GM23338 (cell line): ENCODE measurements around the gene MAST4. TPM values are rescaled to one million over a fixed set of nuclear protein-coding genes. Genes with fewer than 3 reads are reported as not detected.
A peak's percentile ranks its signal among the peaks of the same experiment; 100 is the strongest.

Source experiments
- ATAC-seq: fragments of 200-7000 bp; cut with Tn5 transposase; 3 replicates; pipeline ENCODE4 v1.9.1; 2020
- DNase-seq: peaks from one replicate; pipeline ENCODE4 v3.0.0-alpha.2; 2015; ENCODE audit warnings: low spot score
- H2AFZ ChIP-seq: fragments of 200-600 bp; sonication (generic); 2 replicates; pipeline ENCODE4 v1.8.0; 2016; ENCODE audit warnings: antibody characterized with exemption, mild to moderate bottlenecking, moderate library complexity
- H3F3A ChIP-seq: fragments of 200-600 bp; sonication (generic); replicated peaks from 2 replicates; pipeline ENCODE4 v1.8.0; 2017; ENCODE audit warnings: antibody characterized with exemption, mixed run types, low read depth
- H3K27ac ChIP-seq: fragments of 200-600 bp; sonication (generic); 2 replicates; pipeline ENCODE4 v1.6.1; 2016; ENCODE audit warnings: low read depth
- H3K27me3 ChIP-seq: fragments of 200-600 bp; sonication (generic); 2 replicates; pipeline ENCODE4 v1.8.0; 2016; ENCODE audit warnings: mild to moderate bottlenecking, mixed run types, moderate library complexity; ENCODE audit not compliant: insufficient read depth
- H3K36me3 ChIP-seq: fragments of 200-600 bp; sonication (generic); 2 replicates; pipeline ENCODE4 v1.8.0; 2016; ENCODE audit warnings: mild to moderate bottlenecking; ENCODE audit not compliant: insufficient read depth
- H3K4me1 ChIP-seq: fragments of 200-600 bp; sonication (generic); 2 replicates; pipeline ENCODE4 v1.8.0; 2016; ENCODE audit warnings: mild to moderate bottlenecking, moderate library complexity; ENCODE audit not compliant: insufficient read depth
- H3K4me2 ChIP-seq: fragments of 200-600 bp; sonication (generic); 2 replicates; pipeline ENCODE4 v1.7.1; 2017; ENCODE audit warnings: mixed run types
- H3K4me3 ChIP-seq: fragments of 200-600 bp; sonication (generic); 2 replicates; pipeline ENCODE4 v1.6.1; 2016; ENCODE audit warnings: mixed run types
- H3K79me2 ChIP-seq: fragments of 200-600 bp; sonication (generic); replicated peaks from 2 replicates; pipeline ENCODE4 v1.8.0; 2017; ENCODE audit warnings: mild to moderate bottlenecking; ENCODE audit not compliant: insufficient read depth
- H3K9me2 ChIP-seq: fragments of 200-600 bp; sonication (generic); 2 replicates; pipeline ENCODE4 v1.8.0; 2017; ENCODE audit not compliant: insufficient read depth
- H4K20me1 ChIP-seq: fragments of 200-600 bp; sonication (generic); replicated peaks from 2 replicates; pipeline ENCODE4 v1.8.0; 2017; ENCODE audit warnings: mild to moderate bottlenecking; ENCODE audit not compliant: insufficient read depth
- H3K27ac Mint-ChIP-seq: 2 replicates; pipeline ENCODE4 v1.8.0; 2020; ENCODE audit warnings: inconsistent platforms, mild to moderate bottlenecking, moderate library complexity, mixed read lengths
- H3K27me3 Mint-ChIP-seq: 3 replicates; pipeline ENCODE4 v1.8.0; 2022; ENCODE audit warnings: low read depth, mild to moderate bottlenecking, moderate library complexity, mixed read lengths, inconsistent platforms; ENCODE audit not compliant: insufficient read depth, poor library complexity
- H3K36me3 Mint-ChIP-seq: 3 replicates; pipeline ENCODE4 v1.8.0; 2021; ENCODE audit warnings: low read depth, mild to moderate bottlenecking, inconsistent platforms, moderate library complexity, mixed read lengths
- H3K4me1 Mint-ChIP-seq: 3 replicates; pipeline ENCODE4 v1.8.0; 2020; ENCODE audit warnings: mild to moderate bottlenecking, inconsistent platforms, mixed read lengths
- H3K4me3 Mint-ChIP-seq: 3 replicates; pipeline ENCODE4 v1.8.0; 2021; ENCODE audit warnings: moderate library complexity, mild to moderate bottlenecking, inconsistent platforms, mixed read lengths
- H3K9me3 Mint-ChIP-seq: 3 replicates; pipeline ENCODE4 v1.8.0; 2020; ENCODE audit warnings: moderate library complexity, mild to moderate bottlenecking, inconsistent platforms, mixed read lengths
- EZH2phosphoT487 ChIP-seq: fragments of 200-600 bp; sonication (generic); IDR thresholded peaks from one replicate; pipeline ENCODE4 v1.8.1; 2018; ENCODE audit warnings: antibody characterized with exemption; ENCODE audit not compliant: unreplicated experiment
- JUNB ChIP-seq: IDR thresholded peaks from one replicate; pipeline ENCODE4 v1.6.1; 2016; ENCODE audit warnings: antibody characterized with exemption; ENCODE audit not compliant: unreplicated experiment
- POLR2AphosphoS5 ChIP-seq: IDR thresholded peaks from 2 replicates; pipeline ENCODE4 v1.6.1; 2016; ENCODE audit warnings: antibody characterized with exemption, low read depth
- STAT1 ChIP-seq: IDR thresholded peaks from one replicate; pipeline ENCODE4 v1.6.1; 2016; ENCODE audit warnings: antibody characterized with exemption; ENCODE audit not compliant: unreplicated experiment
- polyA plus RNA-seq: library from polyadenylated mRNA; unstranded; fragments of >200 nt; fragmentation: Nextera tagmentation; extraction: Ambion mirVana; gene quantifications from 2 replicates; pipeline ENCODE4 v1.2.1, GENCODE V29; 2016
- total RNA-seq: library from RNA; depleted of rRNA; stranded (reverse); fragments of >200 nt; shearing (Covaris generic); gene quantifications from 2 replicates; pipeline ENCODE4 v1.2.3, GENCODE V29; 2014
- TF ChIP-seq, protein P1 (sequence below): fragments of 250-450 bp; sonication (Bioruptor Pico); IDR thresholded peaks from 2 replicates; pipeline ENCODE4 v1.5.0; 2020; ENCODE audit warnings: mild to moderate bottlenecking, moderate library complexity

MAST4 gene
- total and polyA plus RNA-seq, 2 experiments from 2014 or later = 3.6 to 8.5 TPM

DNA sequence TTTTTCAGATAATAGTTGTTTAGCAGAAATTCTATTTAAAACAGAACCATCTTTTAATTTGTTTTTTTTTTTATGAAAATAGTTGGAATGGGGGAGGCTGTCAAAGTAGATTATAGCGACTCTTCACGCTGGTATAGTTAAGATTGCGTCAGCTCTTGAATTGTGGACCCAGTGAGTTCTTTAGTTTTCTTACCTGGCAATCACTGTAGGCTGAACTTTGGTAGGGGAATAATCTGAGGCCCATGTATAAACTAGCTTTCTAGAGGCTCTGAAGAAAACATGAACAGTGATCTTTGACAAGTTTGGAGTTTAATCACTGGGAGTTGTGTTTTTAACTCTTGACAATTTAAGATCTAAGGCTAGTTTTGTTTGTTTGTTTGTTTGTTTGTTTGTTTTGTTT, 519.6 kb downstream of the MAST4 start (continued):
- TF ChIP-seq, protein P1, sequence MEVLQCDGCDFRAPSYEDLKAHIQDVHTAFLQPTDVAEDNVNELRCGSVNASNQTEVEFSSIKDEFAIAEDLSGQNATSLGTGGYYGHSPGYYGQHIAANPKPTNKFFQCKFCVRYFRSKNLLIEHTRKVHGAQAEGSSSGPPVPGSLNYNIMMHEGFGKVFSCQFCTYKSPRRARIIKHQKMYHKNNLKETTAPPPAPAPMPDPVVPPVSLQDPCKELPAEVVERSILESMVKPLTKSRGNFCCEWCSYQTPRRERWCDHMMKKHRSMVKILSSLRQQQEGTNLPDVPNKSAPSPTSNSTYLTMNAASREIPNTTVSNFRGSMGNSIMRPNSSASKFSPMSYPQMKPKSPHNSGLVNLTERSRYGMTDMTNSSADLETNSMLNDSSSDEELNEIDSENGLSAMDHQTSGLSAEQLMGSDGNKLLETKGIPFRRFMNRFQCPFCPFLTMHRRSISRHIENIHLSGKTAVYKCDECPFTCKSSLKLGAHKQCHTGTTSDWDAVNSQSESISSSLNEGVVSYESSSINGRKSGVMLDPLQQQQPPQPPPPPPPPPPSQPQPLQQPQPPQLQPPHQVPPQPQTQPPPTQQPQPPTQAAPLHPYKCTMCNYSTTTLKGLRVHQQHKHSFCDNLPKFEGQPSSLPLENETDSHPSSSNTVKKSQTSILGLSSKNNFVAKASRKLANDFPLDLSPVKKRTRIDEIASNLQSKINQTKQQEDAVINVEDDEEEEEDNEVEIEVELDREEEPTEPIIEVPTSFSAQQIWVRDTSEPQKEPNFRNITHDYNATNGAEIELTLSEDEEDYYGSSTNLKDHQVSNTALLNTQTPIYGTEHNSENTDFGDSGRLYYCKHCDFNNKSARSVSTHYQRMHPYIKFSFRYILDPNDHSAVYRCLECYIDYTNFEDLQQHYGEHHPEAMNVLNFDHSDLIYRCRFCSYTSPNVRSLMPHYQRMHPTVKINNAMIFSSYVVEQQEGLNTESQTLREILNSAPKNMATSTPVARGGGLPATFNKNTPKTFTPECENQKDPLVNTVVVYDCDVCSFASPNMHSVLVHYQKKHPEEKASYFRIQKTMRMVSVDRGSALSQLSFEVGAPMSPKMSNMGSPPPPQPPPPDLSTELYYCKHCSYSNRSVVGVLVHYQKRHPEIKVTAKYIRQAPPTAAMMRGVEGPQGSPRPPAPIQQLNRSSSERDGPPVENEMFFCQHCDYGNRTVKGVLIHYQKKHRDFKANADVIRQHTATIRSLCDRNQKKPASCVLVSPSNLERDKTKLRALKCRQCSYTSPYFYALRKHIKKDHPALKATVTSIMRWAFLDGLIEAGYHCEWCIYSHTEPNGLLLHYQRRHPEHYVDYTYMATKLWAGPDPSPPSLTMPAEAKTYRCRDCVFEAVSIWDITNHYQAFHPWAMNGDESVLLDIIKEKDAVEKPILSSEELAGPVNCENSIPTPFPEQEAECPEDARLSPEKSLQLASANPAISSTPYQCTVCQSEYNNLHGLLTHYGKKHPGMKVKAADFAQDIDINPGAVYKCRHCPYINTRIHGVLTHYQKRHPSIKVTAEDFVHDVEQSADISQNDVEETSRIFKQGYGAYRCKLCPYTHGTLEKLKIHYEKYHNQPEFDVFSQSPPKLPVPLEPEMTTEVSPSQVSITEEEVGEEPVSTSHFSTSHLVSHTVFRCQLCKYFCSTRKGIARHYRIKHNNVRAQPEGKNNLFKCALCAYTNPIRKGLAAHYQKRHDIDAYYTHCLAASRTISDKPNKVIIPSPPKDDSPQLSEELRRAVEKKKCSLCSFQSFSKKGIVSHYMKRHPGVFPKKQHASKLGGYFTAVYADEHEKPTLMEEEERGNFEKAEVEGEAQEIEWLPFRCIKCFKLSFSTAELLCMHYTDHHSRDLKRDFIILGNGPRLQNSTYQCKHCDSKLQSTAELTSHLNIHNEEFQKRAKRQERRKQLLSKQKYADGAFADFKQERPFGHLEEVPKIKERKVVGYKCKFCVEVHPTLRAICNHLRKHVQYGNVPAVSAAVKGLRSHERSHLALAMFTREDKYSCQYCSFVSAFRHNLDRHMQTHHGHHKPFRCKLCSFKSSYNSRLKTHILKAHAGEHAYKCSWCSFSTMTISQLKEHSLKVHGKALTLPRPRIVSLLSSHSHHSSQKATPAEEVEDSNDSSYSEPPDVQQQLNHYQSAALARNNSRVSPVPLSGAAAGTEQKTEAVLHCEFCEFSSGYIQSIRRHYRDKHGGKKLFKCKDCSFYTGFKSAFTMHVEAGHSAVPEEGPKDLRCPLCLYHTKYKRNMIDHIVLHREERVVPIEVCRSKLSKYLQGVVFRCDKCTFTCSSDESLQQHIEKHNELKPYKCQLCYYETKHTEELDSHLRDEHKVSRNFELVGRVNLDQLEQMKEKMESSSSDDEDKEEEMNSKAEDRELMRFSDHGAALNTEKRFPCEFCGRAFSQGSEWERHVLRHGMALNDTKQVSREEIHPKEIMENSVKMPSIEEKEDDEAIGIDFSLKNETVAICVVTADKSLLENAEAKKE (CRISPR knock-in tag) = no peak
- TF ChIP-seq EZH2phosphoT487 (no peak), POLR2AphosphoS5 (no peak), JUNB (no peak), STAT1 (no peak)

DNA sequence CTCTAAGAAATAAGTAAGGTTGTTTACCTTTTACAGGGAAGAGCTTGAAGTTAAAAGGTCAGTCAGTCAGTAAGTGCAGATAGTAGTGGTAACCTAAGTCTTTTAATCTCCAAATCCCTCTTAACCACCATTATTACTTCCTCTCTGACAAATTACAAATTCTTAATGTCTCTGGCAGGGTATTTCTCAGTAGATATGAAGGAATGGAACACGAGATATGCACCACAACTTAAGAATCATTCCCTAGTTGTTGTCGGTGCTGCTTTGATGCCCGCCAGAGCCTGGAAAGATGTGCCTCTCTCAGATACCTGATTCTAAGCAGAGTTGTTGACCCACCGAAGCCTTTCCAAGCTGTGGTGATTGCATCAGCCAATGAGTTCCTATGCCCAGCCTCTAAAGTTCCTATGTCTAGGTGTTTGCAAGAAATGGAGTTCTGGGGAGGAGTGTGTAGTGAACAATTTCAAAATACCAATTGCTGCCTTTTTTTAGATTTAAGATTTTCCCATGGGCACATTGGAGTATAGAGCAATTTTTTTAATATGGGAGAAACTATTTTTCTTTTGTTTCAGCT, 521.9 kb downstream of the MAST4 start:
- Mint-ChIP-seq H3K27me3 (no peaks in the 10 kb centered on the region), H3K9me3 (no peaks in the 10 kb centered on the region), H3K36me3 (no peaks in the 10 kb centered on the region), H3K4me1 (peaks cover 4% of the 10 kb centered on the region; the same call in 1 of the 3 replicates), H3K27ac (peak overlapping the region; percentile 42; the same call in 1 of the 2 replicates), H3K4me3 (no peak overlapping the region)
- Histone ChIP-seq H3K27ac (no peak overlapping the region), H3K4me1 (no peaks in the 10 kb centered on the region), H3K4me3 (no peak overlapping the region), H3K9me2 (no peaks in the 10 kb centered on the region), H3K36me3 (no peaks in the 10 kb centered on the region), H3K4me2 (no peak overlapping the region), H3K27me3 (no peaks in the 10 kb centered on the region), H3K79me2 (no peaks in the 10 kb centered on the region), H3F3A (no peaks in the 10 kb centered on the region), H2AFZ (no peak overlapping the region), H4K20me1 (no peaks in the 10 kb centered on the region)
- ATAC-seq (peak; percentile 39; the same call in 2 of the 3 replicates), DNase-seq (peak; percentile 28)
- TF ChIP-seq, protein P1 (CRISPR knock-in tag) = no peak
